ENCODE measurements around the gene KIRREL3. TPM values are rescaled to one million over a fixed set of nuclear protein-coding genes. Genes with fewer than 3 reads are reported as not detected.

The KIRREL3 gene
- polyA plus RNA-seq, 1 experiment = 2.3 TPM

- H3K27me3 ChIP-seq (ENCODE audit: control insufficient read depth, insufficient read depth, low read length) = no peaks in the 10 kb centered on the region
- no peak overlapping the region for H3K27ac ChIP-seq (ENCODE audit: low read depth, low read length)
- ChIA-PET POLR2A (no interaction called here), CTCF (no interaction called here)
- H3K4me3 ChIP-seq (ENCODE audit: low read depth, low read length) = no peak overlapping the region
- DNase-seq (ENCODE audit: low read depth, low spot score) = no peak
- TF ChIP-seq, protein P1, sequence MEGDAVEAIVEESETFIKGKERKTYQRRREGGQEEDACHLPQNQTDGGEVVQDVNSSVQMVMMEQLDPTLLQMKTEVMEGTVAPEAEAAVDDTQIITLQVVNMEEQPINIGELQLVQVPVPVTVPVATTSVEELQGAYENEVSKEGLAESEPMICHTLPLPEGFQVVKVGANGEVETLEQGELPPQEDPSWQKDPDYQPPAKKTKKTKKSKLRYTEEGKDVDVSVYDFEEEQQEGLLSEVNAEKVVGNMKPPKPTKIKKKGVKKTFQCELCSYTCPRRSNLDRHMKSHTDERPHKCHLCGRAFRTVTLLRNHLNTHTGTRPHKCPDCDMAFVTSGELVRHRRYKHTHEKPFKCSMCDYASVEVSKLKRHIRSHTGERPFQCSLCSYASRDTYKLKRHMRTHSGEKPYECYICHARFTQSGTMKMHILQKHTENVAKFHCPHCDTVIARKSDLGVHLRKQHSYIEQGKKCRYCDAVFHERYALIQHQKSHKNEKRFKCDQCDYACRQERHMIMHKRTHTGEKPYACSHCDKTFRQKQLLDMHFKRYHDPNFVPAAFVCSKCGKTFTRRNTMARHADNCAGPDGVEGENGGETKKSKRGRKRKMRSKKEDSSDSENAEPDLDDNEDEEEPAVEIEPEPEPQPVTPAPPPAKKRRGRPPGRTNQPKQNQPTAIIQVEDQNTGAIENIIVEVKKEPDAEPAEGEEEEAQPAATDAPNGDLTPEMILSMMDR (IDR thresholded peaks at IDR 0.05; ENCODE audit: low read depth, low read length) = no peak
- no peaks in the 10 kb centered on the region for H3K9me3 ChIP-seq (ENCODE audit: control insufficient read depth, insufficient read depth, low read length)
These were observed 116.4 kb downstream of the KIRREL3 start for GRCh38 chr11:126884192-126884591.

DNA sequence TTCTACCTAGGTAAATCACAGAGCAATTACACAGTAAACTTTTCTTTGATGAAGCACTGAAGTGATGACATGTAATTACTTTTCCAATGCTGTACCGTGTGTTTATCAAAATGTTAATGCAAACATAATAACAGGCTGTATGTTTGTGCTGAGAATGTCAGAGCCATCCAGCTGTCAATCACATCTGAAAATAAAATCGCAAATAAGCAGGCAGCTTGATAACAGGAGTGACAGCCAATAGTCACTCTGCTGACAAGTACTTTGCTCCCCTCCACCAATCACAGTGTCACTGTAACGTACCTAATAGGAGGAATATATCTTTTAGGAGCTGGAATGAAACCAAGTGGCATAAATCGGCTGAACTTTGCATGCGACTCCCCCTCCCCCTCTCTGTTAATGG, 119.7 kb downstream of the KIRREL3 start:
- DNase-seq (ENCODE audit: low read depth, low spot score) = no peak
- Histone ChIP-seq H3K27ac (ENCODE audit: low read depth, low read length) (no peak overlapping the region), H3K4me3 (ENCODE audit: low read depth, low read length) (no peak overlapping the region), H3K27me3 (ENCODE audit: control insufficient read depth, insufficient read depth, low read length) (no peaks in the 10 kb centered on the region), H3K9me3 (ENCODE audit: control insufficient read depth, insufficient read depth, low read length) (no peaks in the 10 kb centered on the region)
- CTCF ChIA-PET = interaction anchor here (0.6 to 0.7 kb wide), 3 partner anchors 21 to 111 kb away, joined by 3 to 7 read pairs (median 3); no protein-coding TSS in a partner anchor
- POLR2A ChIA-PET = no interaction called here
- TF ChIP-seq, protein P1 (IDR thresholded peaks at IDR 0.05; ENCODE audit: low read depth, low read length) = no peak

- H3K9me3 ChIP-seq (ENCODE audit: control insufficient read depth, insufficient read depth, low read length) = no peaks in the 10 kb centered on the region
- H3K4me3 ChIP-seq (ENCODE audit: low read depth, low read length) = no peak overlapping the region
- CTCF ChIA-PET = interaction anchor here (1.1 kb wide), 1 partner anchor 164 kb away, joined by 4 read pairs; no protein-coding TSS in a partner anchor
- peak overlapping the region; percentile 33 for H3K27ac ChIP-seq (ENCODE audit: low read depth, low read length)
- POLR2A ChIA-PET = no interaction called here
- no peaks in the 10 kb centered on the region for H3K27me3 ChIP-seq (ENCODE audit: control insufficient read depth, insufficient read depth, low read length)
- DNase-seq (ENCODE audit: low read depth, low spot score) = no peak
- TF ChIP-seq, protein P1 (IDR thresholded peaks at IDR 0.05; ENCODE audit: low read depth, low read length) = no peak
These were observed 121.1 kb downstream of the KIRREL3 start for GRCh38 chr11:126879516-126879915.

- no peak overlapping the region for H3K4me3 ChIP-seq (ENCODE audit: low read depth, low read length)
- ChIA-PET CTCF (interaction anchor here (1.1 kb wide), 1 partner anchor 163 kb away, joined by 4 read pairs; no protein-coding TSS in a partner anchor), POLR2A (no interaction called here)
- peak; percentile 16 for DNase-seq (ENCODE audit: low read depth, low spot score)
- H3K27me3 ChIP-seq (ENCODE audit: control insufficient read depth, insufficient read depth, low read length) = no peaks in the 10 kb centered on the region
- H3K9me3 ChIP-seq (ENCODE audit: control insufficient read depth, insufficient read depth, low read length) = no peaks in the 10 kb centered on the region
- H3K27ac ChIP-seq (ENCODE audit: low read depth, low read length) = peak overlapping the region; percentile 33
- TF ChIP-seq, protein P1 (IDR thresholded peaks at IDR 0.05; ENCODE audit: low read depth, low read length) = no peak
These were observed 121.6 kb downstream of the KIRREL3 start for GRCh38 chr11:126878913-126879482.

DNA sequence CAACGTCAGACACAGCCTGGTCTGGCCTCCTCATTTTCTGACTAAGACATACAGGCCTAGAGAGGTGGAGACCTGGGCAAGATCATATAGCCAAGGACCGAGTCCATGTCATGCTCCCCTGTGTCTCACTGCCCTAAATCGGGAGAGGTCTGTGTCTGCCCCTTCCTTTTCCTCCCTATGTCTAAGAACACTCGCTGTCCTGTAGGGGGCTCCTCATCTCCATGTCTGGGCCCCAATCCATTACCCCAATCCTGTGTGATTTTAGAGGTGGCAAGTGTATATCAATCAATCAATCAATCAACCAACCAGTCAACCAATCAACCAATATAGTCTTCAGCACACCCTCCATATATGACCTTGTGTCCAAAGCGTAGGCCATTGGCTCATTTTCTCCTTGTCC, 125.7 kb downstream of the KIRREL3 start:
- Histone ChIP-seq H3K9me3 (ENCODE audit: control insufficient read depth, insufficient read depth, low read length) (no peaks in the 10 kb centered on the region), H3K27me3 (ENCODE audit: control insufficient read depth, insufficient read depth, low read length) (no peaks in the 10 kb centered on the region), H3K27ac (ENCODE audit: low read depth, low read length) (no peak overlapping the region), H3K4me3 (ENCODE audit: low read depth, low read length) (no peak overlapping the region)
- TF ChIP-seq, protein P1 (IDR thresholded peaks at IDR 0.05; ENCODE audit: low read depth, low read length) = no peak
- ChIA-PET POLR2A (no interaction called here), CTCF (no interaction called here)
- DNase-seq (ENCODE audit: low read depth, low spot score) = no peak
